ENCODE data around the gene CX3CR1. TPM values are rescaled to one million over a fixed set of nuclear protein-coding genes. Genes with fewer than 3 reads are reported as not detected.
"Not testable (repeated sequence)": the region's sequence is repeated elsewhere in the genome, so short reads cannot be mapped to it uniquely, and the experiment has no call there.

The CX3CR1 gene
- total RNA-seq, 1 experiment from 2014 or later = not detected

DNA sequence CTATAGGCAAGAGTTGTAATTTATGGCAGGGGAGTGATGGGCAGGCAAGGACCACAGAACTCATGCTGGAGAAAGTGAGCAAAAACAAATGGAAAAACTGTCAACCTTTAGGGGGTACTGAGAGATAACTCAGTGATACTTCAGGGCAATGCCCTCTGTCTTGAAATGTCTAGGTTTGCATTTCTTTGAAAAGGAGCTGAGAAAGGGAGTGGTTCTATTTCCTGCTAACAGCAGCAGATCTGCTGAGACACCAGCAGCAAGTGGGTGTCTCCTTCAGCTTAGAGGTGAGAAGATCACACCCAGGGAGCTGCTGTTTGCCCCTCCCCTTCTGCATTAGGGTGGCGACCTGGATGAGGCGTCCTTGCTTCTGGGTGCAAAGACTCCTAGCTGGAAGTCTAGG is 45.2 kb downstream of the CX3CR1 start:
- H3K4me3 Mint-ChIP-seq (ENCODE audit: unreplicated experiment) = no peak overlapping the region
- H3K4me1 Mint-ChIP-seq (ENCODE audit: insufficient read depth, unreplicated experiment) = no peaks in the 10 kb centered on the region
- no peaks in the 10 kb centered on the region for H3K9me3 Mint-ChIP-seq (ENCODE audit: unreplicated experiment)
- POLR2A ChIA-PET = no interaction called here
- H3K27me3 Mint-ChIP-seq (ENCODE audit: insufficient read depth, unreplicated experiment) = peaks cover 83% of the 10 kb centered on the region
- intact Hi-C loops (cut with micrococcal nuclease) = no loop called here
- no peak overlapping the region for H3K27ac Mint-ChIP-seq (ENCODE audit: low read depth, unreplicated experiment)
- TF ChIP-seq, protein P1, sequence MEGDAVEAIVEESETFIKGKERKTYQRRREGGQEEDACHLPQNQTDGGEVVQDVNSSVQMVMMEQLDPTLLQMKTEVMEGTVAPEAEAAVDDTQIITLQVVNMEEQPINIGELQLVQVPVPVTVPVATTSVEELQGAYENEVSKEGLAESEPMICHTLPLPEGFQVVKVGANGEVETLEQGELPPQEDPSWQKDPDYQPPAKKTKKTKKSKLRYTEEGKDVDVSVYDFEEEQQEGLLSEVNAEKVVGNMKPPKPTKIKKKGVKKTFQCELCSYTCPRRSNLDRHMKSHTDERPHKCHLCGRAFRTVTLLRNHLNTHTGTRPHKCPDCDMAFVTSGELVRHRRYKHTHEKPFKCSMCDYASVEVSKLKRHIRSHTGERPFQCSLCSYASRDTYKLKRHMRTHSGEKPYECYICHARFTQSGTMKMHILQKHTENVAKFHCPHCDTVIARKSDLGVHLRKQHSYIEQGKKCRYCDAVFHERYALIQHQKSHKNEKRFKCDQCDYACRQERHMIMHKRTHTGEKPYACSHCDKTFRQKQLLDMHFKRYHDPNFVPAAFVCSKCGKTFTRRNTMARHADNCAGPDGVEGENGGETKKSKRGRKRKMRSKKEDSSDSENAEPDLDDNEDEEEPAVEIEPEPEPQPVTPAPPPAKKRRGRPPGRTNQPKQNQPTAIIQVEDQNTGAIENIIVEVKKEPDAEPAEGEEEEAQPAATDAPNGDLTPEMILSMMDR (IDR thresholded peaks at IDR 0.05; ENCODE audit: unreplicated experiment) = no peak
- H3K36me3 Mint-ChIP-seq (ENCODE audit: insufficient read depth, unreplicated experiment) = no peaks in the 10 kb centered on the region
- CTCF ChIA-PET = interaction anchor here (0.6 to 2.3 kb wide), 5 partner anchors 12 to 65 kb away, joined by 5 to 11 read pairs (median 7); no protein-coding TSS in a partner anchor
- no peak for DNase-seq (ENCODE audit: unreplicated experiment)
- BruUV-seq (replicated peaks) = no TSS peak

DNA sequence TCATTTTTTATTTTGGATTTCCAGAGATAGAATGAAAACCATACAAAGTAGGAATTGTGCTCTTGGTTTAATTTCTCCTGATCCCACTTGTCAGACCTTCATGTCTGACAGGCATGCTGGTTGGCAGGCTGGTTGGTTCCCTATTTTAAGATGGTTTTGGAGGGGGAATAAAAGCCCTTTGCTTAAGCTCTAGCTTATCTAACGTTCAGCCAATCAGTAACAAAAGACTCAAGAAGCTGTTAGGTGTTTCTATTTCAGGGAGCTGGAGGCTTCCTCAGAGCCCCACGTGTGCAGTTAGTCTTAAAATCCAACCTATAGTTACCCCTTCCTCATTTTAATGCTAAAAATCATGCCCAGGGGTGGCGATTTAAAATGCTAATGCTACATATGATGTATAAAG is 47.0 kb downstream of the CX3CR1 start:
- Mint-ChIP-seq H3K36me3 (ENCODE audit: insufficient read depth, unreplicated experiment) (no peaks in the 10 kb centered on the region), H3K27ac (ENCODE audit: low read depth, unreplicated experiment) (no peak overlapping the region), H3K4me3 (ENCODE audit: unreplicated experiment) (no peak overlapping the region), H3K27me3 (ENCODE audit: insufficient read depth, unreplicated experiment) (peaks cover 68% of the 10 kb centered on the region), H3K4me1 (ENCODE audit: insufficient read depth, unreplicated experiment) (no peaks in the 10 kb centered on the region), H3K9me3 (ENCODE audit: unreplicated experiment) (no peaks in the 10 kb centered on the region)
- ChIA-PET POLR2A (no interaction called here), CTCF (interaction anchor here (1.0 to 2.3 kb wide), 3 partner anchors 14 to 106 kb away, joined by 3 to 11 read pairs (median 7); no protein-coding TSS in a partner anchor)
- intact Hi-C loops (cut with micrococcal nuclease) = no loop called here
- BruUV-seq (replicated peaks) = no TSS peak
- DNase-seq (ENCODE audit: unreplicated experiment) = no peak
- TF ChIP-seq, protein P1 (IDR thresholded peaks at IDR 0.05; ENCODE audit: unreplicated experiment) = no peak

DNA sequence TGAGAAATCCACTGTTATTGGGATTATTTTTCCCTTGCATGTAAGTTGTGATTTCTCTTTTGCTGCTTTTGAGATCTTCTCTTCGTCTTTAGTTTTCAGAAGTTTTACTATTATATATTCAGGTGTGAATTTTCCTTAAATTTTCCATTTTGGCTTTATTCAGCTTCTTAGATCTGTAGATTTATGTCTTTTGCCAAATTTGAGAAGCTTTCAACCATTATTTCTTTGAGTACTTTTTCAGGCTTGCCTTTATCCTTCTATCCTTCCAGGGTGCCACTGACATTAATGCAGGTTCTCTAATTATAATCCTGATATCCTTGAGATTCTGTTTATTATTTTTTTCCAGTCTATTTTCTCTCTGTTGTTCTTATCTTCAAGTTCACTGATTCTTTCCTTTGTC is 49.4 kb downstream of the CX3CR1 start:
- no peaks in the 10 kb centered on the region for H3K9me3 Mint-ChIP-seq (ENCODE audit: unreplicated experiment)
- TF ChIP-seq, protein P1 (IDR thresholded peaks at IDR 0.05; ENCODE audit: unreplicated experiment) = no peak
- no peak for DNase-seq (ENCODE audit: unreplicated experiment)
- H3K36me3 Mint-ChIP-seq (ENCODE audit: insufficient read depth, unreplicated experiment) = no peaks in the 10 kb centered on the region
- ChIA-PET POLR2A (no interaction called here), CTCF (interaction anchor here (0.6 kb wide), 1 partner anchor 41 kb away, joined by 3 read pairs; no protein-coding TSS in a partner anchor)
- H3K27me3 Mint-ChIP-seq (ENCODE audit: insufficient read depth, unreplicated experiment) = peaks cover 63% of the 10 kb centered on the region
- intact Hi-C loops (cut with micrococcal nuclease) = no loop called here
- BruUV-seq (replicated peaks) = no TSS peak
- no peaks in the 10 kb centered on the region for H3K4me1 Mint-ChIP-seq (ENCODE audit: insufficient read depth, unreplicated experiment)
- no peak overlapping the region for H3K4me3 Mint-ChIP-seq (ENCODE audit: unreplicated experiment)
- no peak overlapping the region for H3K27ac Mint-ChIP-seq (ENCODE audit: low read depth, unreplicated experiment)

- intact Hi-C loops (cut with micrococcal nuclease) = no loop called here
- ChIA-PET CTCF (interaction anchor here (1.2 kb wide), 1 partner anchor 60 kb away, joined by 4 read pairs; no protein-coding TSS in a partner anchor), POLR2A (interaction anchor here (0.7 kb wide), 1 partner anchor 15 kb away, joined by 3 read pairs; no protein-coding TSS in a partner anchor)
- Mint-ChIP-seq H3K4me3 (ENCODE audit: unreplicated experiment) (no peak overlapping the region), H3K9me3 (ENCODE audit: unreplicated experiment) (no peaks in the 10 kb centered on the region), H3K27me3 (ENCODE audit: insufficient read depth, unreplicated experiment) (peaks cover 63% of the 10 kb centered on the region), H3K27ac (ENCODE audit: low read depth, unreplicated experiment) (no peak overlapping the region), H3K36me3 (ENCODE audit: insufficient read depth, unreplicated experiment) (no peaks in the 10 kb centered on the region), H3K4me1 (ENCODE audit: insufficient read depth, unreplicated experiment) (no peaks in the 10 kb centered on the region)
- TF ChIP-seq, protein P1 (IDR thresholded peaks at IDR 0.05; ENCODE audit: unreplicated experiment) = no peak
- no peak for DNase-seq (ENCODE audit: unreplicated experiment)
- BruUV-seq (replicated peaks) = no TSS peak
Measured at GRCh38 chr3:39228496-39228895, 51.3 kb downstream of the CX3CR1 start.

DNA sequence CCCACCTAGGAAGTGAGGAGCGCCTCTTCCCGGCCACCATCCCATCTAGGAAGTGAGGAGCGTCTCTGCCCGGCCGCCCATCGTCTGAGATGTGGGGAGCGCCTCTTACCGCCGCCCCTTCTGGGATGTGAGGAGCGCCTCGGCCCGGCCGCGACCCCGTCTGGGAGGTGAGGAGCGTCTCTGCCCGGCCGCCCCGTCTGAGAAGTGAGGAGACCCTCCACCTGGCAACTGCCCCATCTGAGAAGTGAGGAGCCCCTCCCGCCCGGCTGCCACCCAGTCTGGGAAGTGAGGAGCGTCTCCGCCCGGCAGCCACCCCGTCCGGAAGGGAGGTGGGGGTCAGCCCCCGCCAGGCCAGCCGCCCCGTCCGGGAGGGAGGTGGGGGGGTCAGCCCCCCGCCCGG is 52.2 kb downstream of the CX3CR1 start:
- POLR2A ChIA-PET; H3K4me3 Mint-ChIP-seq (ENCODE audit: unreplicated experiment); intact Hi-C loops (cut with micrococcal nuclease); H3K27ac Mint-ChIP-seq (ENCODE audit: low read depth, unreplicated experiment); CTCF ChIA-PET; H3K4me1 Mint-ChIP-seq (ENCODE audit: insufficient read depth, unreplicated experiment); H3K9me3 Mint-ChIP-seq (ENCODE audit: unreplicated experiment); H3K36me3 Mint-ChIP-seq (ENCODE audit: insufficient read depth, unreplicated experiment); BruUV-seq (replicated peaks); DNase-seq (ENCODE audit: unreplicated experiment): not testable (repeated sequence)
- peaks cover 65% of the 10 kb centered on the region for H3K27me3 Mint-ChIP-seq (ENCODE audit: insufficient read depth, unreplicated experiment)

Data from MCF 10A (cell line).